ENCODE data around the gene LIFR.

Gene LIFR

GRCh38 chr5:38463634-38464521 lies 92.6 kb downstream of the LIFR start:
- no peak for DNase-seq

DNA sequence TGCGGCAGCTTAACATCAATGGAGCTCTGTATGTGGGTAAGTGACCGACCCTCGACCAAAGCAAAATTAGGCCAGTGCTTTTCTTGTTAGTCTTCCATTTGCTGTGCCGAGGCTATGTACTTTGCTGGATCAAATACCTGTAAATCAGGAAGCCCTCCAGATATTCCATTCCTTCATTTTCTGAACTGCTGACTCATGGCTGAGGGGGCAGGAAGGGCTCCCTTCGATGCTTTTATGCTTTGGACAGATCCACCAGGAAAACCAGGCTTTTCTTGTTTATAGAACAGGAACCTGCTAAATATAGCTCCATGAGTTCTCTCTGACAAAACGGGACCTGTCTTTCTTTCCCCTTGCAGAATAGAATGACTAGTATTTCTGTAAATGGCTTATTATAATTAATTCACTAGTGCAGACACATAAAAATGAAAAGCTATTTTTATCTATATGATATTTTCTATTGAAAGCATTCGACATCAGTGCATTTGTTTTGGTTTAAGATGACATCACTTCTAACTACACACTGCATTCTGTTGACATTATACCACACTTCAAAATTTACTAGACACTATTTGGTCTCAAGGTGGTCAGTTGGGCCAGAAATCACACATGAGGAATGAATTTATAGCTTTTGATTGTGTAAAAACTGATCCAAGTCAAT lies 93.3 kb downstream of the LIFR start:
- DNase-seq, result no peak

DNA sequence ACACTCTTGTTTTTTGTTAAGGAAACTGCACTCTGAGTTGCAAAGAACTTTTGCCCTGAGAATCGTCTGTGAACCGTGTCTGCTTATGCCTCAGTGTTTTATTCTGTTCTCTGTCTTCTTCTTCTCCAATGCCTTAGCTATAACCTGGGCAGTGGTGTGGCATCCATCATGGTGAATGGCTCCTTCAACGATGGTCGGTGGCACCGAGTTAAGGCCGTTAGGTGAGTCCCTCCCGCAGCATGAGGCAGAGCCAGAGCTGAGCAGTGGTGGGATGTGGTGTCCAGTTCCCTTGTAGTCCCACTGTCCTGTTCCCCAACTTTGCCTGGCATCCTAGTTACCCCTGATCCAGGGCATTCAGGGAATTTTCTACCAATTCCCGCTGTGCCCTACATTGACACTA lies 98.3 kb downstream of the LIFR start:
- DNase-seq, result no peak

DNA sequence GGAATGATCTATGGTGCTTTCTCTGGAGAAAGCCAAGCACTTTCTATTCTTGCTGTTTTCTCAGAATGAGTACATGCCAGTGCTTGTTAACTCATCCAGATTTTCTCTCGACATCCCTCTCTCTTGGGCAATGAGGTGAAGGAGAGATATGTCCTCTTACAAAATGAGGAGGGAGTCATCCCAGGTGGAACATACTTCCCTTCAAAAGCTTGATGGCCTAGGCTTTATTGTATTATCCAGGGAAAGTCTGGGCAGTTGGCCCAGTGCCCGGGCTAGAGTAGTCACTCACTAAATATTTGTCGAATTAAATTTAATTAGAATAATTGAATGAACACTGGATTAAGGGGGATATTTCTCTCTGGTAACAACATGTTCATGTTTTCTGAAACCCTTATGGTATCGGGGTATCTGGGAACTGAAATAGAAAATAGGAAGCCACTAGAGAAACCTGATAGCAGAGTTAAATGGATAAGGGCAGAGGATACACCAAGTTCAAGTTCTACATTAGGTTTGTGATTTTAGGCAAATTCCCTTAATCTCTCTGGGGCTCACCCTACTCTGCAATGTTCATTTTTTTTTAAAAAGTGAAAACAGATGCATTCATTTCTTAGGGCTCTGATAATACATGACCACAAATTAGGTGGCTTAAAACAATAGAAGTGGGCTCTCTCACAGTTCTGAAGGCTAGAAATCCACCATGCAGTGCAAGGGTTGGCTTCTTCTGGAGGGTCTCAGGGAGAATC lies 99.6 kb downstream of the LIFR start:
- no peak for DNase-seq

GRCh38 chr5:38455796-38456330 lies 100.6 kb downstream of the LIFR start:
- DNase-seq, result no peak

DNA sequence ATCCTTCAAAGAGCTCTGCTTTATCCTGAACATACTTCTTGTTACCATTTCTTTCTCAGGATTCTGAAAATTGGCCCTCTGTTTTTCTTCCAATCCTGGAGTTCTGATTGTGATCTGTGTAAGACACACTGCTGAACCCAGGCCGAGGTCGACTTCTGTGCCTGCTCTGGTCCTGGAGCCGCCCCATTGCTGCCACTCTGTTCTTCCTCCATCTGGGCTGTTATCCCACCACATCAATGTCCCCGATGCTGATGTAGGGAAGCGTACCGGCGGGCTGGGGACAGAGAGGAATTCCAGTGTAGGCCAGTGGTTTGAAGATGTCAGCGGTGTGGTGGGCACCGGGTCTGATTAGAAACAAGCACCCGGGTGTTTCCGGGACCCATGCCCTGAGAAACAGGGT lies 102.5 kb downstream of the LIFR start:
- DNase-seq, result no peak

- peak in 4 of 5 donors; percentile 6 to 88 (median 27) for DNase-seq
Observed at GRCh38 chr5:38453506-38453905, 102.9 kb downstream of the LIFR start.

DNA sequence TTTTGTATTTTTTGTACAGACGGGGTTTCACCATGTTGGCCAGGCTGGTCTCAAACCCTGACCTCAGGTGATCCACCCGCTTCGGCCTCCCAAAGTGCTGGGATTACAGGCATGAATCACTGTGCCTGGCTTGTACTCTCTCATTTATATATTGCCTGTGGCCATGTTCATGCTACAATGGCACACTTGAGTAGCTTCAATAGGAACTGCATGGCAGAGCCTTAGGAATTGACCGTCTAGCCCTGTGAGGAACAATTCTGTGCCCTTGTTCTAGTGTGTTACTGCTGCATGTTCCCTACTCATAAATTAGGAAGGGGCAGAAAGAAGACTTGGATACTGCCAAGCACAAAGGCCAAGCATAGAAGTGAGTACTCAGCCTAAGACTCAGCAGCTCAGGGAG lies 104.2 kb downstream of the LIFR start:
- DNase-seq, result no peak

GRCh38 chr5:38451074-38451725 lies 105.2 kb downstream of the LIFR start:
- DNase-seq, result no peak

DNA sequence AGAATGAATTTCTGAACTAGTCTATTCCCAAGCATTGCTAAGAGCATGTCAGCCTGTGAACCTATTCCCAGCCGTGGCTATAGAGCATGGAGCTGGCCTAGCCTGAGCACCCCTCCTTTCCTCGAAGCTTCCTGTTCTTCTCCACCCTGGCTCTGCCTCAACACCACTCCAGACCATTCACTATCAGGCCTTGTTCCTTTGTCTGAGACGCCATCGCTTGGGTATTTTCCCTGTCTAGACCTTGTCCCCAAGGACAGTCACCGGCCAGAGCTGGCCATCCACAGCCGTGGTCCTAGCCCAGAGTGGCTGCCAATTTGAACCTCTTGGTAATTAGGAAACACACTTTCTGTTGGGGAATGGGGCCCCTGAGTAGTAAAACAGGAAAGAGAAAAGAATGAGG lies 105.8 kb downstream of the LIFR start:
- no peak for DNase-seq

DNA sequence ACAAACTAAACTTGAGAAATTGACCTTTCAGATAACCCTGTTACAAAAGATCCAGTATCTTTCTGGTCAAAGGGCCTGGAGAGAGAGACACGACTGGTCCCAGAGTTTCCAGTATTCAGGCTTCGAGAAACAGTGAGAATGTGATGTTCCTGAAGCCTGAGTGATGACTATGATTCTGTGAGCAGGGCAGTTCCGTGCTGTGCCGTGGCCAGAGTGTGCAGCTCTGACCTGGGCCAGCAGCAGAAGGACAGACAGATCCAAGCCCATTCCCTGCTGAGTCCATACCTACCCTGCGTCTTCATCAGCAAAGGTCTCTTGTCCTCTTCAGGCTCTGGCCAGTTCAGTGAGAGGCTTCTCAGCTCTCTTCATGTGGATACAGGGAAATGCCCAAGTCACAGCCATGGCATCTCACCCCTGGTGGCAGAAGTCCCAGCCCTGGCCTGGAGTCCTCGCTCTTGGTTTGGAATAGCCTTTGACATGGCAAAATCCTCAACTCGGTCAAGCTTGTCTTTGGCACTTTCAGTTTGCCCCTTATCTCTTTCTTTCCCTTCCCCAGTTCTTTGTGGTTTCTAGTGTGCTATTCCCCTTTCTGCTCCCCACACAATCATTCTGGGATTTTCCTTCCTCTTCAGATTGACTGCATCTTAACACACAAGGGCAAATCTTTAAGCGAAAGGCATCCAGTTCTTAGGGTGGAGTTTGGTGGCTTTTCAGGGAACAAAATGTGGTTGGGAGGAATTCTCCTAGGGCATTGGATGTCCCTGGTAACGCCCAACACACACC lies 107.7 kb downstream of the LIFR start:
- no peak for DNase-seq

DNA sequence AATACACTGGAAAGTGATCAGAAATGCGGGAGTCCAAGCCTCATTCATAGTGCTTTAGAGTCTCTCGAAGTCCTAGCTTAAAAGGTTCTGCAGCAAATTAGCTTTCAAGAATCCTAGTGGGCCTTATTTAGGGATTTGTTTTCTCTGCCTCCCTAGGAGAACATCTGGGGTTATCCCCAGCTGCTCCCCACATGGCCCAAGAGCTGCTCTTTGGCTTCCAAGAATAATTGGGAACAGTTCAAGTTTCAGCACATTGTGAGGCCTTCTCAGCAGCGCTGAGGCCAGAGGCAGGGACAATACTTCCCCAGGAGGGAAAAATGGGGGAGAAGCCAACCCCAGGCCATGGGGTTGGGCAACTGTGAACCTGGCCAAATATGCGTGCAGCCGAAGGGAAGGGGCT lies 108.7 kb downstream of the LIFR start:
- no peak for DNase-seq

DNA sequence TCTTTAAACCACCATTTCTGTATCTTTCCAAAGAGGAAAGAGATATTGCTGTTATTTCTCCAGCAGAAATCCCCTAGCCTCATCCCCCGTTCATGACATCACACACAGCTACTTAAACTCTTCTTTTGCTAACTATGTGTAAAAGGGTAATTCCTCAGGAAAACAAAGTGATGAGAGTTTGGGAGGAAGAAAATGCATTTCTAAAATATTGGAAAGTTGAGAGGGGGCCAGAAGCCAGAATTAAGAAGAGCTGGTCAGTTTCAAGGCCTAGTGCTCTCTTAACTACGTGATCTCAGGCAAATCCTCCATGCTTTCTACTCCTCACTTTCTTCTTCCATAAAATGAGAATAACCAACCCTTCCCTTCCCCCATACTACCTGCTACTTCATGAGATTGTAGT lies 109.4 kb downstream of the LIFR start:
- DNase-seq, result no peak

DNA sequence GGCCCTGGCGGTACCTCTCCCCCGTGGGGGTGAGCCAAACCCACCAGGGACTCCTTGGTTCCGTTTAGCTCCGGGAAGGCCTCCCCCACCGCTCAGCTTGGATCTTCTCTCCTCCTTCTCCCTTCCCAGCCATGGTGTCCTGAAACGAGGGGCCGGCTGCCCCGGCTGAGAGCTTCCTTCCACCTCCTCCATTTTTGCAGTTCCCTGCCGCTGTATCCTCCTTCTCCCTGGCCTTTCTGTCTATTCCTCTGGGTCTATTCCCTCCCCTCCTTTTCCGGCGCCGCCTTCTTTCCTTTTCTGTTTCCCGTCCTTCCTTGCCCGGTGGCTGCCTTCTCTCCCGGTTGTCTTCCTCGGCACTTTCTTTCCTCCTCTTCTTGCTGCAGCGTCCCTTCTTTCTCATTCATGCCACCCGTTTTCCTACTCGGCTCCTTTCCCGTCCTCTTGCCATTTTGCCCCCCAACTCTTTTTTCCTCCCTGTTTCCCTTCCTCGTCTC lies 110.4 kb downstream of the LIFR start:
- DNase-seq, result no peak

GRCh38 chr5:38445374-38446028 lies 110.9 kb downstream of the LIFR start:
- DNase-seq, result no peak

DNA sequence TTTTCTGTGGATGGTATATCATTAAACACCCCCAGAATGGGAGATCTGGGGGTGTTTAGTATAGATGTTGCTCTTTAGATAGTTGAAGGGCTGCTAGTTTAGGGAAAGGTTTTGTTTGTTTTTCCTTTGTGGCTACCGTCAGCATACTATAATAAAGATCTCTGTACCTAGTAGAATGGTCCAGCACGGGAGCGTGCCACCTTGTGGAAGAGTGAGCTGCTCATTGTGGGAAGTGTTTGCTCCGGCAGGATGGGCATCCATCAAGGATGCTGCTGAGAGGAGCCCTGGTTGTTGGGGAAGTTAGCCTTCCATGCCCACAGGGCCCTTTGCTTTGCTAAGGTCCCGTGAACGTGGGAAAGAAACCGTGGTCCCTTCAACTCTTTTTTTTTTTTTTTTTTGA lies 113.1 kb downstream of the LIFR start:
- no peak for DNase-seq

DNA sequence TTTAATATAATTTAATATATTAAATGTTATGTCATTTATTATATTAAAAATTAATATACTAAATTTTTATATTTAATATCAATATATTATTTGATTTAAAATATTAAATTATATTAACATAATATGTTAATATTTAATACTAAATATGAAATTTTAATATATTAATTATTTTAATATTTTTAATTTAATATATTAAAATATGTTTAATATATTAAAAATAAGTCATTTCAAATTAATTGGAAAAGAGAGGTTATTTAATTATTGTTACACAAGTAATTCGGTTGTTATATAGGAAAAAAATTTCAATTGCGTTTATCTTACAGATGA lies 114.2 kb downstream of the LIFR start:
- no peak for DNase-seq

GRCh38 chr5:38441453-38442246 lies 114.8 kb downstream of the LIFR start:
- DNase-seq, result peak; percentile 30 to 79 (median 67)

GRCh38 chr5:38438757-38439156 lies 117.7 kb downstream of the LIFR start:
- no peak for DNase-seq

GRCh38 chr5:38434966-38435705 lies 121.3 kb downstream of the LIFR start:
- no peak for DNase-seq

Measured in T-helper 1 cell (primary cell).